ENCODE data around the gene PPP2R3B.
"Not testable (repeated sequence)": the region's sequence is repeated elsewhere in the genome, so short reads cannot be mapped to it uniquely, and the experiment has no call there.

Gene PPP2R3B

GRCh38 chrX:317424-318067, 69.2 kb downstream of the PPP2R3B start:
- no peak for DNase-seq

- no peak for DNase-seq
Measured at GRCh38 chrX:316351-317325, 70.1 kb downstream of the PPP2R3B start.

DNA sequence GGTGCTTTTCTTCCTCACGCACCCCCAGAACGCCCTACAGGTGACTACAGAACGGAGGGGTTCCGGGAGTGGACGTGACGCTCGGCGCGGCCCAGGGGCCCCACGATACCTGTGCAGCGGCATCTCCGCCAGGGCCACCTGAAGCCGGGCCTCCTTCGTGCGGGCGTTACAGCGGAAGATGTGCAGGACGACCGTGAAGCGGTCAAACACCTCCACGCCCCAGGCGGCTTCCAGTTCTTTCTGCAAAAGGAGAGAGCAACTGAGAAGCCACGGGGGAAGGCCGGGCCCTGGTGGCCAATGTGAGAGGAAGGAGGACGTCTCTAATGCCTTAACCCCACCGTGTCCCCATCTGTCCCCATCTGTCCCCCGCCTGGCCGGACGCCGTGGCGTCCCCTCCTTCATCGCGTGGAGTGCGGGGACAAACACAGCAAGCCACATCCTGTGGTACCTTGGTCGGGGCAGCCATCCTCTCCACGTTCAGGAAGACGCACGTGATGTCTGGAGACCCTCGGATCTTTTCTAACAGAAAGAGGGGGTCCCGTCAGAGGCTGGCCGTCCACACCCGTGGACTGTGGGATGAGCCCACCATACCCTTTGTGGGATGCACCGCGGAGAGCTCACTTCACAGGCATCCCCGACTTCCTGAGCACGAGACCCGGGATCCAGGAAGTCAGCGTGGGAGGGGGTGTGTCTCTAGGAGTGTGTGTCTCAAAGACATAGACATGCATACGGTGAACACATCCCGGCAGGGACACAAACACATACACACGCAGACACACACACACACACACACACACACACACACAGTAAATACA, 71.7 kb downstream of the PPP2R3B start:
- no peak for DNase-seq

DNA sequence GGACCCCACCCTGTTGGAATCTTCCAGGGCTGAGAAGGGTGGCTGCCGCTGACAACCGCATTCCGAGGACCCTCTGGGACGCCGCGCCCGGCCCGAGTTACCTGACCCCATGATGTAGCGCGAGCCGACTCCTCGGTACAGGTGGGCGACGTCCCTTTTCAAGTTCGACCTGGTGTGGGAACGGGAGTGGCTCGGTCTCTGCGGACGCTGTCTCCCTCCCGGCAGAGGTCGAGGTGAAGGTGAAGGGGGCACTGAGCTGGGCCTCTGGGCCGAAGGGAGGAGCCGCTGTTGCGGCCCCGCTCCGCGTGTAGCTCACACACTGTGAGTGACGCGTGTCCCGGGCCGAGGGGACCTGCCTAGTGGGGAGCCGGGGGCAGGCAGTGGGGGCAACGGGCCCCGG, 72.7 kb downstream of the PPP2R3B start:
- no peak for DNase-seq

DNA sequence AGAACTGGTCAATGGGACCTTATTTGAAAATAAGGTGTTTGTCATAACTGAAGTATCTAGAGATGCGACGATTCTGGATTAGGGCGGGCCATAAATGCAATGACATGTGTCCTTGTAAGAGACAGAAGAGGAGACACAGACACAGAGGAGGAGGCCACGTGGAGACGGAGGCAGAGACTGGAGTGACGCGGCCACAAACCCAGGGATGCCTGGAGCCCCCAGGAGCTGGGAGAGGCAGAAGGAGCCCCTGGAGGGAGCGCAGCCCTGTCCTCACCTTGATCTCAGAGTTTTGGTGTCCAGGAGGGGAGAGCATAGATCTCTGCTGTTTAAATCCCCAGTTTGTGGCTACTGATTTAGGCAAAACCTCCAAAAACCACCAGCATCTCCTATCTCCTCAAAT, 73.2 kb downstream of the PPP2R3B start:
- DNase-seq = no peak

- no peak for DNase-seq
Measured at GRCh38 chrX:312621-313331, 73.9 kb downstream of the PPP2R3B start.

DNA sequence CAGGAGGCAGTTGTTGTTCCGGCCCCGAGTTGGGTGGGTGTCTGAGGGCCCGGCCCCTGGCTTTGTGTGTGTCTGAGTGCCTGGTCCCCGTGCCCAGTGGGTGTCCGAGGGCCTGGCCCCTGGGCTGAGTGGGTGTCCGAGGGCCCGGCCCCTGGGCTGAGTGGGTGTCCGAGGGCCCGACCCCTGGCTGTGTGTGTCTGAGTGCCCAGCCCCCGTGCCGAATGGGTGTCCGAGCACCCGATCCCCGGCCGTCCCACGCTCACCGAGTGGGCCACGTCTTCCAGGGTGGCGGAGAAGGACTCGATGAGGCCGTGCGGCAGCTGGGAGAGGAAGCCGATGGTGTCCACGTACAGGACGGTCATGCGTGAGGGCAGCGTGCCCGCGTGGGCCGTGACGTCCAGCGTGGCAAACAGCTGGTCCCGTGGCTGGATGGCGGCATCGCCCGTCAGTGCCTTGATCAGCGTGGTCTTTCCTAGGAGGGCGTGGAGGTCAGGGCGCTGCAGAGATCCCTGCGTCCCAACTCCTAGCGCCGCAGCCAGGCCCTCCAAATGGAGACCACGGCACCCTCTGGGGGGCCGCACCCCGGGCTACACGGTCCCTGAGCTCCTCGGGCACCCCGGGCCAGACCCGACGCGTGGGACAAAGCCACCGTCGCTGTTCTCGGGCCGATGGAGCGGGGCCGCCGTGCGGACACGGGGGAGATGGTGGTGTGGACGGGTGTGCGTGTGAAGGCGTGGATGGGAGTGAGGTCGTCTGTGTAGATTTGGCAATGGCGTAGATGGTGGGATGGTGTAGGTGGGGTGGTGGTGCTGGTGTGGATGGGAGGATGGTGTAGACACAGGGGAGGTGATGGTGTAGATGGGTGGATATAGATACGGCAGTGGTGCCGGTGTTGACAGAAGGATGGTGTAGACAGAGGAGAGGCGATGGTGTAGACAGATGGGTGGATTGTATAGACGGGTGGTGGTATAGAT, 75.3 kb downstream of the PPP2R3B start:
- no peak for DNase-seq

- no peak for DNase-seq
Measured at GRCh38 chrX:310621-311155, 76.0 kb downstream of the PPP2R3B start.

GRCh38 chrX:308821-309520, 77.7 kb downstream of the PPP2R3B start:
- no peak for DNase-seq

DNA sequence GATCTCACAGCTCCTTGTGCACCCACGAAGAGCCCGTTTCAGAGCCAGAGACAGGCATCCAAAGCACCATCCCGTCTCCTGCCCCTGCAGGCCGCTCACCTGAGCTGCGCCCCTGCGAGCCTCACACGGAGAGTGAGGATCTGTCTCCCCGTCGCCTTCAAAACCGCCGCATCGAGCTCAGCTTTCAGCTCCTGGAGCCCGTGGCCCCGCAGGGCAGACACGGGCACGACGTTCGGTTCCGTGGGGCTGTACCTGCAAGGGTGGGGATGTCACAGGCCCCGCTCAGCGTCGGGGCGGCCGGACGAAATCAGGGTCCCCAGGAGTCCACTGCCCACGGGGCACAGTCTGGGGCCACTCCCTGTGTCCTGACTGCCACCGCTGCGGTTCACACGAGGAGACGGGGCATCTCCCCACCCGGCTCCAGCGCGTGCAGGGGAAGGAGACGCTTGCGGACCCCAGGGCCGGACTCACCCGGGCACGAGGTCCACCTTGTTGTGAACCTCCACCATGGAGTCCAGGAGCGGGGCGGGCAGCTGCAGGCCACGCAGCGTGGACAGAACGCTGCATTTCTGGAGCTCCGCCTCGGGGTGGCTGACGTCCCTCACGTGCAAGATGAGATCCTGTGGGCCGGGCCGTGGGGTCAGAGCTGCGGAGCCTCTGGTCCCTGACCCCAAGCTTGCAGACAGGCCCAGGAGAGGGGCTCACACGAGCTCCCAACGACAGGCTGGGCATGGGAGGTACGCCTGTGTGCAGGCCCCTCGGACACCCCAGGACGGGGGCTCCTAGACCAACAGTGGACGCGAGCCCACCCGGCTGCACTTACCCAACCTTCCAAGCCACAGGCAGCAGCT, 79.2 kb downstream of the PPP2R3B start:
- no peak for DNase-seq

DNA sequence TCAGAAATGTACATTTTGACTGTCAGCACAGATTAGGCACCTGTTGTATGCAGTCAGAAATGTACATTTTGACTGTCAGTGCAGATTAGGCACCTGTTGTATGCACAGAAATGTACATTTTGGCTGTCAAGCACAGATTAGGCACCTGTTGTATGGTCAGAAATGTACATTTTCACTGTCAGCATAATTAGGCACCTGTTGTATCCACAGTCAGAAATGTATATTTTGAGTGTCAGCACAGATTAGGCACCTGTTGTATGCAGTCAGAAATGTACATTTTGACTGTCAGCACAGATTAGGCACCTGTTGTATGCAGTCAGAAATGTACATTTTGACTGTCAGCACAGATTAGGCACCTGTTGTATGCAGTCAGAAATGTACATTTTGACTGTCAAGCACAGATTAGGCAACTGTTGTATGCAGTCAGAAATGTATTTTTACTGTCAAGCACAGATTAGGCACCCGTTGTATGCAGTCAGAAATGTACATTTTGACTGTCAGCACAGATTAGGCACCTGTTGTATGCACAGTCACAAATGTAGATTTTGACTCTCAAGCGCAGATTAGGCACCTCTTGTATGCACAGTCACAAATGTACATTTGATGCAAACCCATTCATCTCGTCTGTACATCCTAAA, 80.0 kb downstream of the PPP2R3B start:
- not testable (repeated sequence) for DNase-seq

DNA sequence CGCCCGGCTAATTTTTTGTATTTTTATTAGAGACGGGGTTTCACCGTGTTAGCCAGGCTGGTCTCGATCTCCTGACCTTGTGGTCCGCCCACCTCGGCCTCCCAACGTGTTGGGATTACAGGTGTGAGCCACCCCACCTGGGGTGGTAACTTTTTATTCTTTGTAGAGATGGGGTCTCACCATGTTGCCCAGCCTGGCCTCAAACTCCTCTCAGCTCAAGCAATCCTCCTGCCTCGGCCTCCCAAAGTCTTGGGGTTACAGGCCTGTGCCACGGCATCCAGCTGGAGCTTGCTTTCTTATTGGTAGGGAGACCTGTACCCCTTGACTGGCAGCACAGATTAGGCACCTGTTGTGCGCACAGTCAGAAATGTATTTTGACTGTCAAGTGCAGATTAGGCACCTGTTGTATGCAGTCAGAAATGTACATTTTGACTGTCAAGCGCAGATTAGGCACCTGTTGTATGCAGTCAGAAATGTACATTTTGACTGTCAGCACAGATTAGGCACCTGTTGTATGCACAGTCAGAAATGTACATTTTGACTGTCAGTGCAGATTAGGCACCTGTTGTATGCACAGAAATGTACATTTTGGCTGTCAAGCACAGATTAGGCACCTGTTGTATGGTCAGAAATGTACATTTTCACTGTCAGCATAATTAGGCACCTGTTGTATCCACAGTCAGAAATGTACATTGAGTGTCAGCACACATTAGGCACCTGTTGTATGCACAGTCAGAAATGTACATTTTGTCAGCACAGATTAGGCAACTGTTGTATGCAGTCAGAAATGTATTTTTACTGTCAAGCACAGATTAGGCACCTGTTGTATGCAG, 80.7 kb downstream of the PPP2R3B start:
- not testable (repeated sequence) for DNase-seq

- DNase-seq = no peak
Measured at GRCh38 chrX:302975-303374, 83.7 kb downstream of the PPP2R3B start.

DNA sequence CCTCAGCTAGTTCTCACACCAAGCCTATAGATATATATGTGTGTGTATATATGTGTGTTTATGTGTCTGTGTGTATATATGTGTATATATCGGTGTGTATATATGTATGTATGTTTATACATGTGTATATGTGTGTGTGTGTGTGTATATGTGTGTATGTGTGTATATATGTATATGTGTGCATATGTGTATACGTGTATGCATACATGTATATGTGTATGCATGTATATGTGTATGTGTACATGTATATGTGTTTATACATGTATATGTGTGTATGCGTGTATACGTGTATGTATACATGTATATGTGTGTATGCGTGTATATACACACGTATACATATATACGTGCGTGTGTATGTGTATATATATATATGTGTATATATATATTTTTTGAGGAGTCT, 86.4 kb downstream of the PPP2R3B start:
- DNase-seq = no peak

- DNase-seq = no peak
Measured at GRCh38 chrX:298993-299392, 87.7 kb downstream of the PPP2R3B start.

GRCh38 chrX:295136-295535, 91.6 kb downstream of the PPP2R3B start:
- DNase-seq = no peak

DNA sequence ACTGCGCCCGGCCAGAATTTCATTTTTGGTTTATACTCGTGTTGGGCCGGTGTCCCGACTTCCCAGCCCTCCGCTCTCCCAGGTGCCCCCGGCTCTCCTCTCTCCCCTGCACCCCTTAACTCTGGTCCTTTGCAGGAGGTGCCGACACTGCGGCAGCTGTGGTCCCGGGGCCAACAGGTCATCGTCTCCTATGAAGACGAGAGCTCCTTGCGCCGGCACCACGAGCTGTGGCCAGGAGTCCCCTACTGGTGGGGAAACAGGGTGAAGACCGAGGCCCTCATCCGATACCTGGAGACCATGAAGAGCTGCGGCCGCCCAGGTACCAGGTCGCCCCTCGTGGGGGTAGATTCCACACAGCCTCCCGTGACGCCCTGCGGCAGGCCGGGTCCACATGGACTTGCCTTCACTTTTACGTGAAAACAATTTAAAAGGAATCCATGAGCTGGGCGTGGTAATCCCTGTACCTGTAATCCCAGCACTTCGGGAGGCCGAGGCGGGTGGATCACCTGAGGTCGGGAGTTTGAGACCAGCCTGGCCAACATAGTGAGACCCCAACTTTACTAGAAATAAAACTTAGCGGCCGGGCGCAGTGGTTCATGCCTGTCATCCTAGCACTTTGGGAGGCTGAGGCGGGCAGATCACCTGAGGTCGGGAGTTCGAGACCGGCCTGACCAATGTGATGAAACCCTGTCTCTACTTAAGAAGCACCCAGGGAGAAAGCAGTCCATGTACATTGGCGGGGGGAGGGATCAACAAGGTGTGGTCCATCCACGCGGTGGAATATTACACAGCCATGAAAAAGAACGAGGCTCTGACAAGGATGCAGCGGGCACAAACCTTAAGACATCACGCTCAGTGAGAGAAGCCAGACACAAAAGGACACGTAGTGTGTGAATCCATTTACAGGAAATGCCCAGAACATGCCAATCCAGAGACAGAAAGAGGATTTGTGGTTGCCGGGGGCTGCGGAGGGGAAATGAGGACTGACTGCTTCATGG, 93.5 kb downstream of the PPP2R3B start:
- DNase-seq = no peak

Data from NCI-H146 (cell line).